GM18861 (cell line): ENCODE results near the gene LEPROT.
A peak's percentile ranks its signal among the peaks of the same experiment; 100 is the strongest.

ENCODE experiments used
- ATAC-seq: cut with Tn5 transposase; IDR thresholded peaks from one replicate; pipeline ENCODE4 v1.9.1; 2021; ENCODE audit not compliant: unreplicated experiment

LEPROT gene

DNA sequence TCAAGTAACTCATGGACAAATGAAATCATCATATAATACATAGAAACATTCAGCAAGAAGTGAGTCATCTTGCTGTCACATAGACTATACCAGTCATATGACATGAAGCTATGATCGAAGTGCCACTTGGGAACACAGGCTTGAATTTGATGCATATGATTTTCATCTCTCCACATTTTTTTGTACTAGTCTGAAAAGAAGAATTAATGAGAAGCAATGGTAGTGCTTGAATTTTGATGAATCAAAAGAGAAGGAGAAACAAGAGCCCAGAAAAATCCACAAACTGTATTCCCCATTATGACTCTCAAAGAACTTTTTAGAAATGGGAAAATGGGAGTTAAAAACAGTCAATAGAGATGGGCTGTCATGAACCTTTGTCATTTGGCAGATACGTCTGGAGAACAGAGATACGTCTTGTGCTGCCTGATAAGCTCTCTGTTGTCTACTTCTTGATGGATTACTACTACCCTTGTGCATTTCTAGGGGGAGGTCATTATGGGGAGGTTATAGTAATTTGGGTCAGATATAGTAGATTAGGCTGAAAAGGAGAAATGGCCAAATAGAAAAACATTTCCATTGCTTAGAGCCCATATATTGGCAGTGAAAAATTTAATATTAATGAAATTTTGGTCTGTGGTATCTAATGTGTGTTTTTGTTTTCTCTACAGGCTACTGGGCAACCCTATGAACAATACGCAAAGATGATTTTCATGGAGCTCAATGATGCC is 8.0 kb upstream of the LEPROT start:
- ATAC-seq, result no peak

DNA sequence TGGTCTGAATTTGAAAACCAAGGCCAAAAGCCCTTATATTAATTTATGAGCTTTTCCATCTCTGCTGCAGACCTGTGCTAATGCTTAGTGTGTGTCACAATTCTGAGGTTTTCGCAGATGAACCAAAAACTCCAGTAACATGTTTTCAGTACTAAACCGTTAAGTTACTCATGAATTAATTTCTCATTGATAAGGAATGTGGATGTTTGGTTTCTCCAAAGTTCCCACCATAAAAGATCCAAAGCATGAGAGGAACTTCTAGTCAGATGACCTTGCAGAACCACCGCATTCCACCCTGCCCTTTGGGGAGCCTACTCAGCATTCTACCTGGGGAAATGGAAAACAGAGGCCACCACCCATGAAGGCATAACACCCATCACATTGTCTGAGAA is 7.5 kb upstream of the LEPROT start:
- no peak for ATAC-seq

DNA sequence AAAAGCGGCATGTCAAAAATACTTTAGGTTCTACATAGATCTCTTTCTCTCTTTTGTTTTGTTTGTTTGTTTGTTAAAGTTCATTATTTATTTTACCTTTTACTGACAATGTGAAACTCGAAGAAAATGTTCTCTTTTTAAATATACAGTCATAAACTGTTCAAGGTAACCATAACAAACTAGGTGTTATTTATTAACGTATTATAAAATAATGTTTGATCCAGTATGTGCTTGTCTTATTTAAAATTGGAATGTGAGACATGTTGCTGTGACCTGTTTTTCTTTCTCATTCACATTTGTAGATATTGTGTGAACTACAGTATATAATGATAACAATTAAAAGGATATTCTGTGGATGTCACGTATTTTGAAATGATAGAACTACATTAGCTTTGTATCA is 5.9 kb upstream of the LEPROT start:
- no peak for ATAC-seq

DNA sequence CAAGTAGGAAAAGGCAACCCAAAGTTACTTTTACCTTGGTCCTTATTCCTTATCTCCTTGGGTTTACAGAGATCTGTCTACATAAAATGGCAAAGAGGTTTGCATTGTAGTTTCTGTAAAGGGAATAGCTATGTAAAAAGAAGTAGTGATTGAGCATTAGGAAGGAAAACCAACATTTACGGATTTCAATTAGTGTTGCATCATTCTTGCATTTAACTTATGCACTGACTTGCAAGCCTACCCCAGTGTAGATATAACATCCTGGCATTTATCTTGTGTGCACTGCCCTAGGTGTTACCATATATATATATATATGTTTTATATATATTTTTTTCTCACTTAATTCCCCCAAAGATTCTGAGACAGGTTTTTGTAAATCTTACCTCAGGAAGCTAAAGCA is 3.7 kb upstream of the LEPROT start:
- no peak for ATAC-seq

DNA sequence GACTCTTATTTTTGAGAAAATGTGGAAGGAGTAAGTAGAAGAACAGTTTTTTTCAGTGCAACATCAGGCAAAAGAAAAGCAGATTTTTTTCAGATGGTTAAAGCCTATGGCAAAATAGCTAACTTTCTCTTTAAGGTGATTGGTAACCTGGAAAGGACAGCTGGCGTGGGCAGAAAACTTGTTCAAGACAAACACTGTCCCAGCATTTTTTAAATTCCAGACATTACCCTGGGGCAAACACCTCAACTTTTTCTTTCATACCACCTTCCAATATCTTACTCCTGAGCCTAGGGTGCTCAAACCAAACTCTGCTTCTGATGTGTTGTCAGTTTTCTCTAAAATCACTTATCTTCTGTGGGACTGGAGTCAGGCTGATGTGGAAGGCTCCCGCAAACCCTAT is 2.7 kb upstream of the LEPROT start:
- no peak for ATAC-seq

DNA sequence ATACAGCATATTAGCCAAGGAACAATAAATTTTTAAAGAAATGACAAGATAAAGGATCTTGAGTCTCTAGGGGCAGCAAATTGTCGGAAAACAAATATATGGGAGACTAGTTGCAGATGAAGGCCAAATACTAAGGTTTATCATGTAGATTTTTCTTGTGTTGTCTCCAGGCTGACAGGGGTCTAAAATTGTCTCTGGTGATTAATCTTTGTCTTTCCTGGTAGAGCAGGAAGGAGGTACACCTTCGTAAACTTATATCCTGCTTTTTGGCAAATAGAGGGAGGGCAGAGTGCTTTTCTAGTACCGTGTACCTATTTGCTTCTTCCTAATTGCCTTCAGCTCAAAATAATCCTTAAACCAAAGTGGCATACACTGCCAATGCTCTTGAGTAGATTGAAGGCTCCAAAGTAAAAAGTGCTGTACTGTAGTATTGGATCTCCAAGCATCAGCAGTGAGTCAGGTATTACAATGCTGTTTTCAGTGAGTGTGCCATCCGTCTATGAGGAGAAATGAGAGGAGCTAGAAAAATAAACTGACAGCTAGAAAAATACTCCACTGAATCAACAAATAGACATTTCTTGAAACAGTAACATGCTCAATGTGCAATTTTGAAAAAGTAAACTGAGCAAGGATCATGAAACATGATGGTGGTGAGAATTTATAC is 1.8 kb upstream of the LEPROT start:
- ATAC-seq, result no peak

DNA sequence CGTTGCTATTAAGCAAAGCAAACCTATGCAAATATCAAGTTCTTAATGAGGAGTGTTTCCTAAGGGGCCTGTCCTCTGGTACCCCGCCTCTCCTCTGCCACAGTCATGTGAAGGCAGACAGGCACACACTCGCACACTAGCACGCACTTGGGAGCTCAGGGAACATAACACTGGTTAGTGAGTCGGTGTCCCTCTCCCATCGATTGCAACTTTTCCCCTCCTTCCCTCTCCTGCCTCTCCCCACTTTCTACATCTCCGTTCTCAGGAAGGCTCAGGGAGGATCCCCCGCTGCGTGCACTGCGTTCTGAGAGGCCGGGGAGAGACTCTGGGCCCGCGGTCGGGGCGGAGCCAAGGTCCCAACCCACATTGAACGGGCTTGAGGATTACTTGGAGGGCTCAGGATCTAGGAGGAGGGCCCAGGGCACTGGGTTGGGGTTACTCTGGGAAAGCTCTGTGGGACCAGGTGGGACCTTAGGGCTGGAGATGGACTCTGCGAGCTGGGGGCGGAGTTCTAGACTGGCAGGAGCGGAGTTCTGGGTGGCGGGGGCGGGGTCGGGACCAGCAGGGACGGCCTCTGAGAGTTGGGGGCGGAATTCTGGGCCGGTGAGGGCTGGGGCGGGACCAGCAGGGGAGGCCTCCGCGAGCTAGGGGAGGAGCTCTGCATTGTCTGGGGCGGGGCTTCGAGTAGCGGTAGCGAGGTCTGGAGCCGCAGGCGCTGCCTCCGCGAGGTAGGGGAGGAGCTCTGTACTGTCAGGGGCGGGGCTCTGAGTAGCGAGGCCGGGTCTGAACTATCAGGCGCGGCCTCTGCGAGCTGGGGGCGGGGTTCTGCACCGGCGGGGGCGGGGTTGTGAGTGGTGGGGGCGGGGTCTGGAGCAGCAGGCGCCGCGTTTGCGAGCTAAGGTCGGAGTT is 533 bp upstream of the LEPROT start:
- peak; percentile 85 for ATAC-seq

DNA sequence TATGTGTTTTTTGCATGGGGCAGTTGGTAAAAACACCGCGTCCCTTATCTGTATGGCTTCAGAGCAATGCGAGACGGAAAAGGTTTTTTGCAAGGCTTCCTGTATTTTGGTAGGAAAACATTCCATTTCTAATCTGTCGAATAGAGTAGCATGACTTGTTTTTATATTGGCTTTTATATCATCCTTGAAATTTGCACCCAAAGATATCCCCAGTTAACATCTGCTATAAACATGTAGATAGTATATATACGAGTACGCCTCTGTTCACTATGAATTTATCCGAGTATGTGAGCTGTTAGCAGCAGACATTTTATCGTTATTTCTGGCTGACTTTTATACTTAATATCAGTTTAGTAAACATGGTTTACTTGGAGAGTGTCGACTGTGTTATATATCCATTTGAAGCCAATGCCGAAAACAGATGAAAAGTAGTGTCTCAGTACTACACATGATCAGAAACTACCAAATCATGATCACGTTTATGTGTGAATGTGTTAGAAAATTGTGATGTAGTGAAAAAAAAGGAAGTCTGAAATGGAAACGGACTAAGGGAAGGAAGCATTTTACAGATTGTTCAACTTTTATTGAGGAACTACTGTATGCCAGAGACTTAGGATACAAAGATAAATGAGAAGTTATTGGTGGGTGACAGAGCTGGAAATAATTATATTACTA is 1.0 kb downstream of the LEPROT start:
- ATAC-seq, result no peak

DNA sequence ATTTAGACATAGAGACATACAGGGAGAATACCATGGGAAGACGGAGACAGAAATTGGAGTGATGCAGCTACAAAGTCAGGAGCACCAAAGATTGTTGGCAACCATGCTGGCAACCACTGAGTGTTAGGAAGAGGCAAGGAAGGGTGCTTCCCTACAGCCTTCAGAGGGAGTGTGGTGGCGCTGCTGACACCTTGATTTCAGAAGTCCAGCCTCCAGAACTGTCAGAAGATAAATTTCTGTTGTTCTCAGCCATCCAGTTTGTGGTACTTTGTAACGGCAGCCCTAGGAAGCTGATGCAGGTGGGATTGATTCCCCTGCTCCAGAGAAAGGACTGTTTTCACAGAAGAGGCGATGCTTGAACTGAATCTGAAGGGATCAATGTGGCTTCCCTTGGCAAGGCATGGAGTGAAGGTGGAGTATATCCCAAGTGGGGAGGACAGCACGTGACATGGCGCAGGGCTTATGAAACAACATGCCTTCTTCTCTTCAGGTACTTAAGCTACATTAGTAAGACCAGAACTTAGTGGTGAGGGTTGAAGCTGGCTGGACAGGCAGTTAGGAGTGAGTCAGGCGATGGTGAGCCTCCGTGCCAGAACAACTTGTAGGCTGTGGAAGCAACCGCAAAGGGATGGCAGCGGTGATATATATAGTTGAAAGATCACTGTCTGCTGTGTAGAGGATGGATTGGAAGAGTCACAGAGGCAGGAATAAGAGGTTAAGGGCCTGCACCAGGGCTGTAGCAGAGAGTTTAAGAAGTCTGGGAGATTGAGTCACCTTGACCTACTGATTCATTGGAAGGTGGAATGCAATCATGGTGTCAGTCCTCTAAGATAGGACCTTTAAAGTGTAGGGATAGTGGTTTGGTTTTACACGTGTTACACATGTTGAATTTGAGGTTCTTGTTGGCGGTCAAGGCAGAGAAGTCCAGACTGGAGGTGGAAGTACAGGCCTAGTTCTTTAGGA is 2.1 kb downstream of the LEPROT start:
- ATAC-seq, result no peak

DNA sequence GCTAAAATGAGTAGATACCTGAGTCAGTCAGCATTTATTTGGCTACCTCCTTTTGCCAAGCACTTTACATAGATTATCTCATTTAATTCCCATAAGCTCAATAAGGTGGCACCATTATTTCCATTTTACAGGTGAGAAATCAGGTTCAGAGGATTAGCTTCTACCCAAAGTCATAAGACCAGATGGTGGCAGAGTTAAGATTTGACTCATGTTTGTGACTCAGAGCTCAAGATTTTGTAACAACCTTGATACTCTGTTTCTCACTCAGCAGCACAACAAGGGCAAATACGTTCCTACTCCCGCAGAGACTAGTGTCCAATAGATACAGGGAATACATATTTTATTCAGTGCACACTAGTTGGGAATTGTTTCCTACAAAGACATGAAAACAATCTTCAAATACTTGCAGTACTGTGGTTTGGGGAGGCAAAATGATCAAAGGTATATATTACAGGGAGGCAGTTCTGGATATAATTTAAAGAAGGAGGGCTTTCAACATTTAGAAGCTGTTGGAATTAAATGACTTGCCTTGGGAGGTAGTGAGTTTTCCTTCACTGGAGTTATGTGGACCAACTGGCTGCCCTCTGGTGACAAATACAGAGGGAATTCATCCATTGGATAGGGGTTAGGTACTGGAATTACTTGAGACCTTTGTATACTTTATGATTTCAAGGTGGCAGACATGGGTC is 3.6 kb downstream of the LEPROT start:
- ATAC-seq, result no peak

DNA sequence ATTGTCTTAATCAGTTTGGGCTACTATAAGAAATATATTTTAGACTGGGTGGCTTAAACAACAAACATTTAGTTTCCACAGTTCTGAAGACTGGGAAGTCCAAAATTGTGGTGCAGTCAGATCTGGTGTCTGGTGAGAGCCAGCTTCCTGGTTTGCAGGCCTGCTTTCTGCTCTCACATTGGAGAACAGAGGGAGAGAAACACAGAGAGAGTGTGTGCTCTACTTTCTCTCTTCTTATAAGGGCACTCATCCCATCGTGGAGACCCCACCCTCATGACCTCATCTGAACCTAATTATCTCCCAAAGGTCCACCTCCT is 4.1 kb downstream of the LEPROT start:
- no peak for ATAC-seq

DNA sequence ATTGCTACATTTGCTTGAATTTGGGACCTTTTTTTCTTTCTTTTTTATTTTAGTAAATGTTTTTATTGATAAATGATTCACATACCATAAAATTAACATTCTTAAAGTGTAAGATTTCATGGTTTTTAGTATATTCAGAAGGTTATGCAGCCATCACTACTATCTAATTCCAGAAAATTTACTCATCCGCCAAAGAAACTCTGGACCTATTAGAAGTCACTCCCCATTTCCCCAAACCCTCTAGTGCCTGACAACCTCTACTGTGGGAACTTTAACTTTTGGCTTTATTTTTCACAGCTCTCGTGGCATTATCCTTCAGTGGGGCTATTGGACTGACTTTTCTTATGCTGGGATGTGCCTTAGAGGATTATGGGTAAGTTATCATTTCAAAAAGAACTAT is 4.5 kb downstream of the LEPROT start:
- ATAC-seq, result no peak

DNA sequence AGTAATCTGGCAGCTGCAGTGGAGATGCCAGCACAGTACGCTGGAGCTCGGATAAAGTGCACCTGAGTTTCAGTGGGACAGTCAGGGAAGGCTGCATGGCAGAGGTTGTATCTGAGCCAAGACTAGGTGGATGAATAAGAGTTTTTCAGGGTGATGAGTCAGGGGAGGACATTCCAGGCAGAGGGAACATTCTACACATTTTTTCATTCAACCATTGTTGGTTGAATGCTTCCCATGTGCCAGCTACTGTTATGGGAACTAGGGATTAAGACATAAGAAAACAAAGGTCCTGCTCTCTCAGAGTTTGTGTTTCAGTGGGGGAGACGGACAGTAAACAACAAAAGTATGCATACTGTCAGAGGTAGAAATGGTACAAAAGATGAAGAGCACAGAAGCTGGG is 5.2 kb downstream of the LEPROT start:
- ATAC-seq, result no peak

DNA sequence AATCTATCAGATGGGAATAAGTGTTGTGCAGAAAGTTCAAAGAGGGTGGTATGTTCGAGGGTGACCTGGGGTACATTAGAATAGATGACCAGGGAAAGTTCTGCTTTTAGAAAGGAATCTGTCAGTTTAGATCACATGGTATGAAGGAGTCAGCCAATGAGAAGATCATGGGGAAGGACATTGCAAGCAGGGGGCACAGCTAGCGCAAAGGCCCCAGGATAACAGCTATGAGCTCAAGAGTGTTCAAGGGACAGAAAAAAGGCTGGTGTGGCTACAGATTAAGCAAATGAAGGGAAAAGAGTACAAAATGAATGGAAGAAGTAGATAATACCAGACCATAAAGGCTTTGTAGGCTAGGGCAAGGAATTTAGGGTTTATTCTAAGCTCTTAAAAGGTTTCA is 8.6 kb downstream of the LEPROT start:
- ATAC-seq, result no peak

DNA sequence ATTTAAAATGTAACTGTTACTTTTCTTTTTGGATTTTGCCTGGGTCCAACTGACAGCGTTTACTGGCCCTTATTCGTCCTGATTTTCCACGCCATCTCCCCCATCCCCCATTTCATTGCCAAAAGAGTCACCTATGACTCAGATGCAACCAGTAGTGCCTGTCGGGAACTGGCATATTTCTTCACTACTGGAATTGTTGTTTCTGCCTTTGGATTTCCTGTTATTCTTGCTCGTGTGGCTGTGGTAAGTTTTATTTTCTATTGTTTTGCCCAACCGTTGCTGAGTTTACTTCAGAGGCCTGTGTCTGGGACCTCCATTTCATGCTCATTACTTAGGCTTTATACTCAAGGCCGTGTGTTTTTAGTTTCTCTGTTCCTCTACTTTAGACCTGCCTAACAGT is 9.3 kb downstream of the LEPROT start:
- ATAC-seq, result no peak

DNA sequence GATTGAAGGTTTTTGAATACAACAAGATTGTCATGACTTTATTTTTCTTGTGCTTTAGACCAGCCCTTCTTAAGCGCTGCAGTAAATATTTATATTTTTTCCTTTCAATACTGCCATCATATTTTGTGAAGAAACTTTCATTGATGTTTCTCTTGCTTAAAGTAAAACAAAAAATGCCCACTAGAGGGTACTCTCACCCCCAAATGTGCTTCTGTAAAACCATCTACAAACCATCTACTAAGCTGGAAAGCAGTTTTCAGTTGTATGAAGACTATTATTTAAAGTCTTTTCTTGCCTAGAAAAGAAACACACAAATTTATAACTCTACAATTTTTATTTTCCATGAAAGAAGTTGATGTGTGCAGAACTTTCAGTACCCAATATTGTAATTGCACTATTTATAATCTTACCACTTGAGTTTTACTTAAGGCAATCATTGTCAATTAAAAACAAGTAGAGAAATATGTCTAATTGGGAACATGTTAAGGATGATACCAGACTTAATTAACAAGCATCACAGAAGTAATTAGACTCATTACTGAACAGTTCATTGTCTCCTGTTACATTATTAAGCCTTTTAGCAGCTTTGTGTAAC is 10.7 kb downstream of the LEPROT start:
- ATAC-seq, result peak; percentile 48

DNA sequence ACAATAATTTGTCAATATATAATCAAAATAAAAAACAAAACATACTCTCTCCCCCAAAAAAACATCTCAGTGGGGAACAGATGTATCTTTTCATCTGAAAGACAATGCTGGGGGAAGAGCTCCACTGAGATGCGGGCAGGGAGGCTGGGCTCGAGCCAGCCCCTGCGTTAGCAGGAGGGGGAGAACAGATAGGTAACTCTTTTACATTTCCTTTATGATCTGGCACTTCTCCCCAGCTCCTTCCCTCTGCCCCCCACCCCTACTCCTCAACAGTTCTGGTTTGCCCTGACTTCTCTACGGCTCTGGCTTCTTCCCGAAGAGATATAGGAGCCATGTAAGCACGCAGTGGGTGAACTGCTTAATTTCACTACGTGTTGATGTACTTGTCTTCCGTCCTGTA is 12.4 kb downstream of the LEPROT start:
- no peak for ATAC-seq

DNA sequence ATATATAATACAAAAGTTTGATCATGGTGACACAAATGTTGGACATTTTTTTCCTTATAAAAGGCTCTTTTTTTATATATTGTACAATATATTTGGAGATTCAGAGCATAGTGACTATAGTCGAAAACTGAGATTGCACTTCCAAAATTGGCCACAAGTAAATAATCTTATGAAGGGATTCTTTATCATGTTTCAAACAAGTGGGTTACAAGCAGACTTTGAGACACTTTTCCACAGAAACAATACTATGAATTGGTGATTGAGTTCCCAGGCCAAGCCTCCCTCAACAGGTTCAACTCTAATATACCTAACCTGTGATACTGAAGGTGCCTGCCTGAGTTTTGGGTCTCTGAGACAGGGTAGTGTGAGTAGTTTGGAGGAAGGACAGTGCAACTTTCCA is 13.8 kb downstream of the LEPROT start:
- no peak for ATAC-seq

DNA sequence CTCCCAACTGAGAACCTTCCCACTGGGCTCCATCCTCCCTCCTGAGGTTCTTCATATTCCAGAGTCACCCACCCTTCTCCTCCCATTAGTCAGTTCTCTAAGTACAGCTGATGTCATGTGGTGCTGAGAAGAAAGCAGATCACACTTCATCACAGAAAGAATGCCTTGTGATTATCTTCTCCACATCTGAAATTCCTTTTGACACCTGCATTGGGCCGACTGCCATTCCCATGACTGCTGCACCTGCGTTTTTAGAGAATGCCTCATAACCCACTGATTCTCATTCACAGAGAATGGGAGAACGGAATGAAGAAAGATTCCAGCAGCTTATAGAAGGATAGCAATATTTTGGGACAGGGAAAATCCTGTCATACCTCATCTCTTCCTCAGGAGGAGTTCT is 14.3 kb downstream of the LEPROT start:
- ATAC-seq, result no peak
